Nephron progenitor cell (in vitro differentiated cells): ENCODE data around the gene RPL29.
A peak's percentile ranks its signal among the peaks of the same experiment; 100 is the strongest.

Experiments used
- DNase-seq: peaks from one replicate; pipeline ENCODE4 v3.0.0; 2021
- H3K27ac Mint-ChIP-seq: 2 replicates; pipeline ENCODE4 v1.8.0; 2021; ENCODE audit warnings: mild to moderate bottlenecking, moderate library complexity, mixed read lengths
- H3K27me3 Mint-ChIP-seq: 2 replicates; pipeline ENCODE4 v1.8.0; 2021; ENCODE audit warnings: mild to moderate bottlenecking, low read depth, mixed read lengths; ENCODE audit not compliant: poor library complexity
- H3K36me3 Mint-ChIP-seq: 2 replicates; pipeline ENCODE4 v1.8.0; 2021; ENCODE audit warnings: low read depth, mixed read lengths
- H3K4me1 Mint-ChIP-seq: 2 replicates; pipeline ENCODE4 v1.8.0; 2021; ENCODE audit warnings: mixed read lengths
- H3K4me3 Mint-ChIP-seq: 2 replicates; pipeline ENCODE4 v1.8.0; 2021; ENCODE audit warnings: mild to moderate bottlenecking, moderate library complexity, mixed read lengths
- H3K9me3 Mint-ChIP-seq: 2 replicates; pipeline ENCODE4 v1.8.0; 2021; ENCODE audit warnings: mild to moderate bottlenecking, moderate library complexity, mixed read lengths
- CTCF ChIP-seq: fragments of 200-600 bp; sonication (generic); IDR thresholded peaks from 2 replicates; pipeline ENCODE4 v1.5.0; 2021; ENCODE audit warnings: antibody characterized with exemption

RPL29 gene

GRCh38 chr3:51967384-51968169 lies 28.1 kb downstream of the RPL29 start, which contains the start of gene PCBP4:
TSS of gene PCBP4 (minus strand) at chr3:51967454. CDS start at chr3:51961240, 6,214 bp downstream.
- H3K9me3 Mint-ChIP-seq, result no peaks in the 10 kb centered on the region
- no peak for TF ChIP-seq CTCF
- DNase-seq, result peak; percentile 76
- no peaks in the 10 kb centered on the region for H3K27me3 Mint-ChIP-seq
- peaks cover 76% of the 10 kb centered on the region for H3K4me1 Mint-ChIP-seq
- H3K36me3 Mint-ChIP-seq, result no peaks in the 10 kb centered on the region
- peak within 1 kb of the TSS; percentile 93 for H3K4me3 Mint-ChIP-seq
- H3K27ac Mint-ChIP-seq, result peak within 1 kb of the TSS; percentile 97

GRCh38 chr3:51966922-51967383 lies 28.7 kb downstream of the RPL29 start:
- no peak for DNase-seq
- Mint-ChIP-seq H3K9me3 (no peaks in the 10 kb centered on the region), H3K27me3 (no peaks in the 10 kb centered on the region)

GRCh38 chr3:51966486-51966885 lies 29.2 kb downstream of the RPL29 start:
- Mint-ChIP-seq H3K36me3 (peaks cover 6% of the 10 kb centered on the region), H3K9me3 (no peaks in the 10 kb centered on the region), H3K4me1 (peaks cover 84% of the 10 kb centered on the region), H3K4me3 (peak overlapping the region; percentile 93), H3K27ac (peak overlapping the region; percentile 91), H3K27me3 (no peaks in the 10 kb centered on the region)
- DNase-seq, result no peak
- TF ChIP-seq CTCF, result no peak

More at GRCh38 chr3:51966922-51967383, 28.7 kb downstream of the RPL29 start:
- H3K4me3 Mint-ChIP-seq, result peak overlapping the region; percentile 93
- peaks cover 1% of the 10 kb centered on the region for H3K36me3 Mint-ChIP-seq
- peak overlapping the region; percentile 91 for H3K27ac Mint-ChIP-seq
- no peak for TF ChIP-seq CTCF
- peaks cover 79% of the 10 kb centered on the region for H3K4me1 Mint-ChIP-seq

GRCh38 chr3:51966016-51966415 lies 29.7 kb downstream of the RPL29 start:
- no peak for TF ChIP-seq CTCF
- Mint-ChIP-seq H3K27me3 (no peaks in the 10 kb centered on the region), H3K36me3 (peaks cover 11% of the 10 kb centered on the region), H3K4me3 (peak overlapping the region; percentile 93), H3K9me3 (no peaks in the 10 kb centered on the region), H3K27ac (peak overlapping the region; percentile 85), H3K4me1 (peaks cover 84% of the 10 kb centered on the region)
- DNase-seq, result no peak

- H3K27me3 Mint-ChIP-seq, result no peaks in the 10 kb centered on the region
- peak overlapping the region; percentile 93 for H3K4me3 Mint-ChIP-seq
- no peak for TF ChIP-seq CTCF
Measured at GRCh38 chr3:51964521-51964920, 31.2 kb downstream of the RPL29 start.

More at GRCh38 chr3:51964521-51964920, 31.2 kb downstream of the RPL29 start:
- peaks cover 71% of the 10 kb centered on the region for H3K4me1 Mint-ChIP-seq
- H3K9me3 Mint-ChIP-seq, result no peaks in the 10 kb centered on the region
- no peak for DNase-seq
- H3K36me3 Mint-ChIP-seq, result peaks cover 20% of the 10 kb centered on the region
- H3K27ac Mint-ChIP-seq, result no peak overlapping the region
